HCT116 (cell line): ENCODE measurements around the gene DAPK1. TPM values are rescaled to one million over a fixed set of nuclear protein-coding genes. Genes with fewer than 3 reads are reported as not detected.

ENCODE experiments used
- ATAC-seq: fragments of 200-7000 bp; cut with Tn5 transposase; 2 replicates; pipeline ENCODE4 v1.9.1; 2020; ENCODE audit warnings: mild to moderate bottlenecking, moderate library complexity
- BruUV-seq: library from RNA; stranded (reverse); fragments of 400-500 nt; replicated peaks from 2 replicates; lab custom pipeline; 2021; lab: Mats Ljungman, UMichigan
- CTCF ChIA-PET: fragments of 300-600 bp; sonication (Branson Sonifier 250); formaldehyde crosslinking; loops from one replicate; lab custom pipeline; 2021; ENCODE audit warnings: antibody characterized with exemption; lab: Charles Lee
- POLR2A ChIA-PET: fragments of 300-600, 350-600 bp; sonication (Branson Sonifier 250); formaldehyde crosslinking; loops from one replicate; lab custom pipeline; 2021; ENCODE audit warnings: antibody characterized with exemption; lab: Charles Lee
- RAD21 ChIA-PET, 2 experiments: fragments of 300-600 bp; sonication (Branson Sonifier 250); formaldehyde crosslinking; loops; one replicate each; lab custom pipeline; 2023; ENCODE audit warnings: low total read pairs in 2 of 2; ENCODE audit not compliant: uncharacterized antibody in 2 of 2, unreplicated experiment in 2 of 2, low non-redundant PET in 1 of 2; lab: Charles Lee
- DNase-seq: peaks from one replicate; pipeline ENCODE4 v3.0.0-alpha.2; 2010; ENCODE audit warnings: low read depth, low spot score
- H2AFZ ChIP-seq: fragments of 200-600 bp; shearing (Covaris generic), sonication (generic); 2 replicates; pipeline ENCODE4 v1.6.1; 2017; ENCODE audit warnings: low read depth, mixed run types, mixed read lengths, antibody characterized with exemption, low read length; ENCODE audit not compliant: poor library complexity, severe bottlenecking
- H3K27ac ChIP-seq: 2 replicates; pipeline ENCODE4 v1.5.1; 2012; ENCODE audit warnings: low read depth, low read length
- H3K27me3 ChIP-seq: fragments of 200-600 bp; sonication (generic); 2 replicates; pipeline ENCODE4 v1.6.1; 2016; ENCODE audit warnings: mixed run types, low read length, mixed read lengths; ENCODE audit not compliant: insufficient read depth
- H3K36me3 ChIP-seq, 2 experiments: fragments of 200-500 bp in 1 of 2; fragments of 200-600 bp in 1 of 2; sonication (Bioruptor generic) in 1 of 2; sonication (generic) in 1 of 2; 2 replicates each; pipeline versions ENCODE4 v1.5.1 to v1.6.1; 2014 to 2016; ENCODE audit warnings: low read length in 2 of 2, inconsistent platforms in 1 of 2, mixed read lengths in 1 of 2, mixed run types in 1 of 2; ENCODE audit not compliant: insufficient read depth in 2 of 2, control insufficient read depth in 1 of 2
- H3K4me1 ChIP-seq, 2 experiments: fragments of 200-600 bp in 1 of 2; sonication (generic) in 1 of 2; 2 replicates each; pipeline versions ENCODE4 v1.5.1 to v1.6.1; 2012 to 2017; ENCODE audit warnings: low read length in 2 of 2, inconsistent platforms in 1 of 2, mild to moderate bottlenecking in 1 of 2, mixed read lengths in 1 of 2, mixed run types in 1 of 2, moderate library complexity in 1 of 2; ENCODE audit not compliant: insufficient read depth in 2 of 2, control insufficient read depth in 1 of 2
- H3K4me2 ChIP-seq: fragments of 200-600 bp; sonication (generic); 2 replicates; pipeline ENCODE4 v1.6.1; 2017; ENCODE audit warnings: mixed run types, low read length, mixed read lengths
- H3K4me3 ChIP-seq, 2 experiments: fragments of 200-600 bp in 1 of 2; sonication (generic) in 1 of 2; replicated peaks in 1 of 2; 2 replicates each; pipeline ENCODE4 v1.5.1; 2011 to 2016; ENCODE audit warnings: low read length in 2 of 2, control low read depth in 1 of 2, low read depth in 1 of 2, mild to moderate bottlenecking in 1 of 2, mixed read lengths in 1 of 2, mixed run types in 1 of 2
- H3K79me2 ChIP-seq: fragments of 200-600 bp; sonication (generic); 2 replicates; pipeline ENCODE4 v1.6.1; 2017; ENCODE audit warnings: mild to moderate bottlenecking, mixed run types, low read length, moderate library complexity, mixed read lengths; ENCODE audit not compliant: insufficient read depth
- H3K9ac ChIP-seq: fragments of 200-600 bp; sonication (generic); 2 replicates; pipeline ENCODE4 v1.6.1; 2016; ENCODE audit warnings: low read length, mixed read lengths
- H3K9me2 ChIP-seq: fragments of 200-600 bp; sonication (generic), shearing (Covaris generic); 2 replicates; pipeline ENCODE4 v1.6.1; 2017; ENCODE audit warnings: mixed run types, mild to moderate bottlenecking, moderate library complexity; ENCODE audit not compliant: insufficient read depth
- H3K9me3 ChIP-seq, 2 experiments: fragments of 200-500 bp in 1 of 2; fragments of 200-600 bp in 1 of 2; sonication (Bioruptor generic) in 1 of 2; sonication (generic) in 1 of 2; 2 replicates each; pipeline ENCODE4 v1.6.1; 2014 to 2017; ENCODE audit warnings: low read length in 2 of 2, mixed read lengths in 2 of 2, inconsistent platforms in 1 of 2, low read depth in 1 of 2, mild to moderate bottlenecking in 1 of 2, mixed run types in 1 of 2, moderate library complexity in 1 of 2; ENCODE audit not compliant: control insufficient read depth in 1 of 2, insufficient read depth in 1 of 2
- H4K20me1 ChIP-seq: fragments of 200-600 bp; sonication (generic), shearing (Covaris generic); 2 replicates; pipeline ENCODE4 v1.6.1; 2017; ENCODE audit warnings: mixed run types, mild to moderate bottlenecking, moderate library complexity; ENCODE audit not compliant: insufficient read depth
- CEBPB ChIP-seq: IDR thresholded peaks from 2 replicates; pipeline ENCODE4 v1.6.1; 2012; ENCODE audit warnings: low read depth
- EGR1 ChIP-seq: IDR thresholded peaks from 2 replicates; pipeline ENCODE4 v1.6.1; 2012; ENCODE audit warnings: low read depth
- ELF1 ChIP-seq: IDR thresholded peaks from 2 replicates; pipeline ENCODE4 v1.6.1; 2012; ENCODE audit warnings: low read depth, borderline replicate concordance
- EZH2 ChIP-seq: fragments of 200-600 bp; sonication (generic); IDR thresholded peaks from 2 replicates; pipeline ENCODE4 v1.6.1; 2017; ENCODE audit warnings: antibody characterized with exemption, mixed run types
- FOSL1 ChIP-seq: IDR thresholded peaks from 2 replicates; pipeline ENCODE4 v1.6.1; 2012; ENCODE audit warnings: low read depth
- RAD21 ChIP-seq: IDR thresholded peaks from 2 replicates; pipeline ENCODE4 v1.6.1; 2012; ENCODE audit warnings: low read depth, mild to moderate bottlenecking
- SP1 ChIP-seq: IDR thresholded peaks from 2 replicates; pipeline ENCODE4 v1.6.1; 2012; ENCODE audit warnings: low read depth
- TCF7L2 ChIP-seq: IDR thresholded peaks from 2 replicates; pipeline ENCODE4 v1.7.0; 2011; ENCODE audit warnings: borderline replicate concordance, inconsistent platforms; ENCODE audit not compliant: insufficient read depth, insufficient read length; ENCODE audit errors: extremely low read depth
- YY1 ChIP-seq: IDR thresholded peaks from 2 replicates; pipeline ENCODE4 v1.6.1; 2011; ENCODE audit warnings: low read length, low read depth, moderate library complexity, mild to moderate bottlenecking; ENCODE audit not compliant: insufficient replicate concordance; ENCODE audit errors: extremely low read depth
- ZFX ChIP-seq: fragments of 450-650 bp; IDR thresholded peaks from 2 replicates; pipeline ENCODE4 v1.6.1; 2017
- ZNF274 ChIP-seq: fragments of 200-500 bp; sonication (Bioruptor generic); IDR thresholded peaks from 2 replicates; pipeline ENCODE4 v1.6.1; 2014; ENCODE audit warnings: mild to moderate bottlenecking, low read depth, low read length, inconsistent platforms
- intact Hi-C: fragments of 100-400 bp; cut with micrococcal nuclease; formaldehyde crosslinking; loops from 2 replicates; pipeline ENCODE4 v1.10.0; 2022
- total RNA-seq: library from RNA; stranded (reverse); gene quantifications from one replicate; pipeline ENCODE4 v1.2.1, GENCODE V29; 2021; ENCODE audit not compliant: unreplicated experiment
- TF ChIP-seq, protein P1 (sequence below): IDR thresholded peaks from 2 replicates; pipeline ENCODE4 v1.6.1; 2012; ENCODE audit warnings: low read depth
- TF ChIP-seq, protein P2 (sequence below): IDR thresholded peaks from 2 replicates; pipeline ENCODE4 v1.6.1; 2011; ENCODE audit warnings: mild to moderate bottlenecking, low read length, moderate library complexity; ENCODE audit not compliant: insufficient replicate concordance; ENCODE audit errors: extremely low read depth
- TF ChIP-seq, protein P3 (sequence below): IDR thresholded peaks from 2 replicates; pipeline ENCODE4 v1.6.1; 2012
- TF ChIP-seq, protein P4 (sequence below): IDR thresholded peaks from 2 replicates; pipeline ENCODE4 v1.6.1; 2012

Gene DAPK1
- total RNA-seq, 1 experiment from 2014 or later: 5.6 TPM

DNA sequence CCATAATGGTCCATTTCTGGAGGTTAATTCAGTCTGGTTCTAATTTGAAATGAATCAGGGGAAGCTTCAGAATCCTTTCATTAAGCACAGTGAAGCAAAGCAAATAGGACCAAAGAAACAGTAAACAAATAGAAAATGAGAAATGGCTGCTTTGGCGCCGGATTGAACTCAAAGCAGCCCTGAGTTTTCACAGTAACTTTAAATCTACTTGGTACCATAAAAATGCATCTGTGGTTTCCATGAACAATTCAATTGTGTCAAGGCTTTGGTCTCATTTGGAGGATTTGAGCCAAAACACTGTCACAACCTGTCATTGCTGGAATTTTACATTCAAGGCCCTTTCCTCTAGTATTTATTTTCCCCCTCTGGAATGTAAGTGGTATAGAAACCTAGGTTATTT, 25.9 kb upstream of the DAPK1 start:
- Histone ChIP-seq H3K79me2 (no peaks in the 10 kb centered on the region), H2AFZ (no peak overlapping the region), H3K36me3 (no peaks in the 10 kb centered on the region), H3K4me1 (no peaks in the 10 kb centered on the region), H3K9ac (no peak overlapping the region), H4K20me1 (no peaks in the 10 kb centered on the region), H3K9me3 (no peaks in the 10 kb centered on the region), H3K27me3 (no peaks in the 10 kb centered on the region), H3K4me2 (no peak overlapping the region), H3K9me2 (no peaks in the 10 kb centered on the region), H3K4me3 (no peak overlapping the region), H3K27ac (no peak overlapping the region)
- ChIA-PET POLR2A (no interaction called here), CTCF (interaction anchor here (0.6 kb wide), 1 partner anchor 1774 kb away, joined by 4 read pairs; no protein-coding TSS in a partner anchor), RAD21 (no interaction called here)
- TF ChIP-seq SP1 (no peak), ZNF274 (no peak), RAD21 (no peak), EZH2 (no peak), TCF7L2 (no peak), CEBPB (no peak), ELF1 (no peak), YY1 (no peak), EGR1 (no peak), ZFX (no peak), FOSL1 (no peak)
- TF ChIP-seq, protein P1, sequence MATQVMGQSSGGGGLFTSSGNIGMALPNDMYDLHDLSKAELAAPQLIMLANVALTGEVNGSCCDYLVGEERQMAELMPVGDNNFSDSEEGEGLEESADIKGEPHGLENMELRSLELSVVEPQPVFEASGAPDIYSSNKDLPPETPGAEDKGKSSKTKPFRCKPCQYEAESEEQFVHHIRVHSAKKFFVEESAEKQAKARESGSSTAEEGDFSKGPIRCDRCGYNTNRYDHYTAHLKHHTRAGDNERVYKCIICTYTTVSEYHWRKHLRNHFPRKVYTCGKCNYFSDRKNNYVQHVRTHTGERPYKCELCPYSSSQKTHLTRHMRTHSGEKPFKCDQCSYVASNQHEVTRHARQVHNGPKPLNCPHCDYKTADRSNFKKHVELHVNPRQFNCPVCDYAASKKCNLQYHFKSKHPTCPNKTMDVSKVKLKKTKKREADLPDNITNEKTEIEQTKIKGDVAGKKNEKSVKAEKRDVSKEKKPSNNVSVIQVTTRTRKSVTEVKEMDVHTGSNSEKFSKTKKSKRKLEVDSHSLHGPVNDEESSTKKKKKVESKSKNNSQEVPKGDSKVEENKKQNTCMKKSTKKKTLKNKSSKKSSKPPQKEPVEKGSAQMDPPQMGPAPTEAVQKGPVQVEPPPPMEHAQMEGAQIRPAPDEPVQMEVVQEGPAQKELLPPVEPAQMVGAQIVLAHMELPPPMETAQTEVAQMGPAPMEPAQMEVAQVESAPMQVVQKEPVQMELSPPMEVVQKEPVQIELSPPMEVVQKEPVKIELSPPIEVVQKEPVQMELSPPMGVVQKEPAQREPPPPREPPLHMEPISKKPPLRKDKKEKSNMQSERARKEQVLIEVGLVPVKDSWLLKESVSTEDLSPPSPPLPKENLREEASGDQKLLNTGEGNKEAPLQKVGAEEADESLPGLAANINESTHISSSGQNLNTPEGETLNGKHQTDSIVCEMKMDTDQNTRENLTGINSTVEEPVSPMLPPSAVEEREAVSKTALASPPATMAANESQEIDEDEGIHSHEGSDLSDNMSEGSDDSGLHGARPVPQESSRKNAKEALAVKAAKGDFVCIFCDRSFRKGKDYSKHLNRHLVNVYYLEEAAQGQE: no peak
- TF ChIP-seq, protein P2, sequence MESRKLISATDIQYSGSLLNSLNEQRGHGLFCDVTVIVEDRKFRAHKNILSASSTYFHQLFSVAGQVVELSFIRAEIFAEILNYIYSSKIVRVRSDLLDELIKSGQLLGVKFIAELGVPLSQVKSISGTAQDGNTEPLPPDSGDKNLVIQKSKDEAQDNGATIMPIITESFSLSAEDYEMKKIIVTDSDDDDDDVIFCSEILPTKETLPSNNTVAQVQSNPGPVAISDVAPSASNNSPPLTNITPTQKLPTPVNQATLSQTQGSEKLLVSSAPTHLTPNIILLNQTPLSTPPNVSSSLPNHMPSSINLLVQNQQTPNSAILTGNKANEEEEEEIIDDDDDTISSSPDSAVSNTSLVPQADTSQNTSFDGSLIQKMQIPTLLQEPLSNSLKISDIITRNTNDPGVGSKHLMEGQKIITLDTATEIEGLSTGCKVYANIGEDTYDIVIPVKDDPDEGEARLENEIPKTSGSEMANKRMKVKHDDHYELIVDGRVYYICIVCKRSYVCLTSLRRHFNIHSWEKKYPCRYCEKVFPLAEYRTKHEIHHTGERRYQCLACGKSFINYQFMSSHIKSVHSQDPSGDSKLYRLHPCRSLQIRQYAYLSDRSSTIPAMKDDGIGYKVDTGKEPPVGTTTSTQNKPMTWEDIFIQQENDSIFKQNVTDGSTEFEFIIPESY: no peak
- TF ChIP-seq, protein P3, sequence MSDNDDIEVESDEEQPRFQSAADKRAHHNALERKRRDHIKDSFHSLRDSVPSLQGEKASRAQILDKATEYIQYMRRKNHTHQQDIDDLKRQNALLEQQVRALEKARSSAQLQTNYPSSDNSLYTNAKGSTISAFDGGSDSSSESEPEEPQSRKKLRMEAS: no peak
- TF ChIP-seq, protein P4, sequence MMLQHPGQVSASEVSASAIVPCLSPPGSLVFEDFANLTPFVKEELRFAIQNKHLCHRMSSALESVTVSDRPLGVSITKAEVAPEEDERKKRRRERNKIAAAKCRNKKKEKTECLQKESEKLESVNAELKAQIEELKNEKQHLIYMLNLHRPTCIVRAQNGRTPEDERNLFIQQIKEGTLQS: no peak
- intact Hi-C loops: no loop called here
- no TSS peak for BruUV-seq
- ATAC-seq: no peak
- no peak for DNase-seq
